Stomach (tissue), 9 donors: ENCODE results near the gene CASR. TPM values are rescaled to one million over a fixed set of nuclear protein-coding genes. Genes with fewer than 3 reads are reported as not detected.

Experiments
- DNase-seq, 2 donors: peaks; one replicate each; pipeline versions ENCODE4 v3.0.0 to v3.0.0-alpha.2; 2013 to 2019
- H3K27ac ChIP-seq, 5 donors: fragments of 200-600 bp in 4 of 5; sonication (generic) in 4 of 5; one replicate each; pipeline ENCODE4 v1.5.1; 2013 to 2019; ENCODE audit warnings: mild to moderate bottlenecking in 1 of 5, moderate library complexity in 1 of 5
- H3K27me3 ChIP-seq, 3 donors: fragments of 200-600 bp; sonication (generic); one replicate each; pipeline ENCODE4 v1.5.1; 2017 to 2019; ENCODE audit warnings: mixed run types in 1 of 3
- H3K36me3 ChIP-seq, 4 donors: fragments of 200-600 bp; sonication (generic); 1 replicate in 3 of 4; 2 replicates in 1 of 4; pipeline ENCODE4 v1.5.1; 2016 to 2019
- H3K4me1 ChIP-seq, 4 donors: fragments of 200-600 bp; sonication (generic); one replicate each; pipeline ENCODE4 v1.5.1; 2016 to 2019
- H3K4me3 ChIP-seq, 4 donors: fragments of 200-600 bp; sonication (generic) in 3 of 4; one replicate each; pipeline ENCODE4 v1.5.1; 2016 to 2019; ENCODE audit warnings: mild to moderate bottlenecking in 1 of 4
- H3K9me3 ChIP-seq, 4 donors: fragments of 200-600 bp; sonication (generic); one replicate each; pipeline ENCODE4 v1.5.1; 2016 to 2019
- CTCF ChIP-seq, 7 experiments: fragments of 450-650 bp in 4 of 7; fragments of 200-600 bp in 3 of 7; sonication (generic) in 3 of 7; IDR thresholded peaks; one replicate each; pipeline ENCODE4 v1.5.1; 2016 to 2019; ENCODE audit warnings: antibody characterized with exemption in 7 of 7, control low read depth in 2 of 7, mild to moderate bottlenecking in 1 of 7
- EP300 ChIP-seq: sonication (generic); formaldehyde crosslinking; IDR thresholded peaks from one replicate; pipeline ENCODE4 v1.6.1; 2017; ENCODE audit warnings: antibody characterized with exemption
- POLR2A ChIP-seq, 4 donors: fragments of 450-650 bp; IDR thresholded peaks; one replicate each; pipeline ENCODE4 v1.6.1; 2016; ENCODE audit warnings: antibody characterized with exemption in 4 of 4, control low read depth in 2 of 4, mild to moderate bottlenecking in 1 of 4, moderate library complexity in 1 of 4
- POLR2AphosphoS5 ChIP-seq, 3 donors: sonication (generic); formaldehyde crosslinking; IDR thresholded peaks; one replicate each; pipeline ENCODE4 v1.6.1; 2016; ENCODE audit warnings: antibody characterized with exemption in 3 of 3
- WGBS, 5 donors: extraction: QIAGEN DNeasy Blood & Tissue Kit in 3 of 5; methylation state at CpG; one replicate each; pipeline versions ENCODE4 v1.1.5 to v1.1.7; 2013 to 2018; 5-methylcytosine and 5-hydroxymethylcytosine counted together
- intact Hi-C: fragments of 100-400 bp; cut with DNase I; formaldehyde crosslinking; loops from one replicate; pipeline ENCODE4 v1.15.1; 2023; ENCODE audit warnings: low total_unique reads
- polyA plus RNA-seq, 3 donors: library from polyadenylated mRNA; stranded (reverse); fragments of 200-250 nt; gene quantifications; one replicate each; pipeline ENCODE4 v1.2.3, GENCODE V29; 2013
- total RNA-seq, 5 donors: library from RNA; depleted of rRNA; stranded (reverse); fragments of >200 nt; gene quantifications; one replicate each; pipeline versions ENCODE4 v1.1.0 to v1.2.3, GENCODE V29; 2014 to 2016
- donor health status: healthy with polysubstance abuse.
- donor health status: Bipolar disorder and iron deficiency.
- donor health status: healthy.

CASR gene
- total and polyA plus RNA-seq, 8 donors: 0.03 to 3.0 (median 0.43) TPM; not detected in 4

- Histone ChIP-seq H3K27ac (no peak overlapping the region), H3K4me1 (no peaks in the 10 kb centered on the region), H3K36me3 (no peaks in the 10 kb centered on the region), H3K9me3 (no peaks in the 10 kb centered on the region), H3K4me3 (no peak overlapping the region), H3K27me3 (no peaks in the 10 kb centered on the region)
- WGBS, 5 donors: 26 to 37% (median 33%) methylated on average over 4 of the region's 4 CpGs
- no peak for TF ChIP-seq EP300
- DNase-seq: peak in 1 of 2 donors; percentile 20
- intact Hi-C loops: no loop called here
Measured at GRCh38 chr3:122214711-122215110, 31.2 kb downstream of the CASR start.

GRCh38 chr3:122215592-122216298 lies 32.3 kb downstream of the CASR start:
- H3K4me3 ChIP-seq: no peak overlapping the region
- no peaks in the 10 kb centered on the region for H3K4me1 ChIP-seq
- intact Hi-C loops: no loop called here
- no peaks in the 10 kb centered on the region for H3K9me3 ChIP-seq
- peaks cover 0 to 5% (median 0%) of the 10 kb centered on the region in 3 donors for H3K27me3 ChIP-seq
- H3K27ac ChIP-seq: no peak overlapping the region
- no peak for TF ChIP-seq EP300
- no peak for TF ChIP-seq POLR2A (IDR thresholded peaks at IDR 0.05)
- no peak for TF ChIP-seq POLR2AphosphoS5 (IDR thresholded peaks at IDR 0.05)
- no peak for TF ChIP-seq CTCF (IDR thresholded peaks at IDR 0.05)
- H3K36me3 ChIP-seq: no peaks in the 10 kb centered on the region
- peak in 1 of 2 donors; percentile 50 for DNase-seq
- WGBS, 5 donors: 38 to 62% (median 46%) methylated on average over 2 of the region's 2 CpGs

- TF ChIP-seq CTCF (IDR thresholded peaks at IDR 0.05) (no peak), EP300 (no peak), POLR2AphosphoS5 (IDR thresholded peaks at IDR 0.05) (no peak), POLR2A (IDR thresholded peaks at IDR 0.05) (no peak)
- Histone ChIP-seq H3K4me1 (no peaks in the 10 kb centered on the region), H3K9me3 (no peaks in the 10 kb centered on the region), H3K36me3 (no peaks in the 10 kb centered on the region), H3K27me3 (peaks cover 0 to 8% (median 0%) of the 10 kb centered on the region in 3 donors), H3K27ac (no peak overlapping the region), H3K4me3 (no peak overlapping the region)
- intact Hi-C loops: no loop called here
- no peak for DNase-seq
- 88 to 100% (median 90%) methylated on average over 1 of the region's 1 CpG for WGBS, 5 donors
Measured at GRCh38 chr3:122217901-122218300, 34.4 kb downstream of the CASR start.

GRCh38 chr3:122219242-122219872 lies 35.9 kb downstream of the CASR start:
- Histone ChIP-seq H3K4me1 (no peaks in the 10 kb centered on the region), H3K4me3 (no peak overlapping the region), H3K9me3 (no peaks in the 10 kb centered on the region), H3K27me3 (peaks cover 0 to 8% (median 0%) of the 10 kb centered on the region in 3 donors), H3K27ac (no peak overlapping the region), H3K36me3 (no peaks in the 10 kb centered on the region)
- WGBS, 5 donors: 75 to 89% (median 85%) methylated on average over 1 of the region's 1 CpG
- TF ChIP-seq EP300 (no peak), POLR2A (IDR thresholded peaks at IDR 0.05) (no peak), CTCF (IDR thresholded peaks at IDR 0.05) (no peak), POLR2AphosphoS5 (IDR thresholded peaks at IDR 0.05) (no peak)
- intact Hi-C loops: no loop called here
- no peak for DNase-seq
